M059J (cell line): ENCODE data around the gene SIGLEC5. TPM values are rescaled to one million over a fixed set of nuclear protein-coding genes. Genes with fewer than 3 reads are reported as not detected.
A peak's percentile ranks its signal among the peaks of the same experiment; 100 is the strongest.

Experiments
- DNase-seq: peaks from one replicate; pipeline ENCODE4 v3.0.0-alpha.2; 2012; ENCODE audit warnings: low read depth
- total RNA-seq: library from RNA; depleted of rRNA; stranded (reverse); fragments of >200 nt; shearing (Covaris generic); gene quantifications from 2 replicates; pipeline ENCODE4 v1.2.3, GENCODE V29; 2014; rRNA removed

SIGLEC5 gene
- total RNA-seq, 1 experiment from 2014 or later = not detected

DNA sequence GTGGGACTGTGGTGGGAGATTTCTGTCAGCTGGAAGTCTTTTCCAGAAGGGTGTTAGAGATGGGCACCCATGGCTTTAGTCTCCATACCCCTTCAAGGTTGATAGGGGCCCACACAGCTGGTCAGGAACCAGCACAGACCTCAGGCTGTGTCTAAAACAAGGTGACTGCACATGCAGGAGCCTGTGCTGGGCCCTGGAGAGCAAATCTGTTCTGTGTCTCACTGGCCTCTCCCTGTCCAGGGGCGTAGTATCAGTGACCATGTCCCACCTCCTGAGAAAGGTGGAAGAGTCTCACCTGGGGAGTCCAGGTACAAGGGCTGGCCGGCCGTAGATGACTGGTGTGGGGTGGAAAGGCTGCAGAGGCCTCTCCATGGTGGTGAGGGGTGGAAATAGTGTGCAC, 39.8 kb downstream of the SIGLEC5 start:
- DNase-seq = no peak

DNA sequence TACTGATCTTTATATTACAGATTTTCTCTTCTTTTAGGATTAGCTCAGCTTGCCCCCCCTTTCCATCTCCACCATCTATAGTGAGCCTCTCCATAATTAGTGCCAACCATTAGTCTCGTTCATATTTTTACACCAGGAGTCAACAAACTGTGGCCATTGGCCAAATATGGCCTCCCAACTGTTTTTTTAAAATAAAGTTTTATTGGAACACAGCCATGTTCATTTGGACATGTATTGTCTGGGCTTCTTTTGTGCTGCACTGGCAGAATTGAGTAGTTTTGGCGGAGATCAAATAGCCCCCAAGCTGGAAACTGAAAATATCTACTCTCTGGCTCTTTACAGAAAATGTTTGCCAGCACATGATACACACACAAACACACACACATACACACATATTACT, 40.7 kb downstream of the SIGLEC5 start:
- DNase-seq = no peak

DNA sequence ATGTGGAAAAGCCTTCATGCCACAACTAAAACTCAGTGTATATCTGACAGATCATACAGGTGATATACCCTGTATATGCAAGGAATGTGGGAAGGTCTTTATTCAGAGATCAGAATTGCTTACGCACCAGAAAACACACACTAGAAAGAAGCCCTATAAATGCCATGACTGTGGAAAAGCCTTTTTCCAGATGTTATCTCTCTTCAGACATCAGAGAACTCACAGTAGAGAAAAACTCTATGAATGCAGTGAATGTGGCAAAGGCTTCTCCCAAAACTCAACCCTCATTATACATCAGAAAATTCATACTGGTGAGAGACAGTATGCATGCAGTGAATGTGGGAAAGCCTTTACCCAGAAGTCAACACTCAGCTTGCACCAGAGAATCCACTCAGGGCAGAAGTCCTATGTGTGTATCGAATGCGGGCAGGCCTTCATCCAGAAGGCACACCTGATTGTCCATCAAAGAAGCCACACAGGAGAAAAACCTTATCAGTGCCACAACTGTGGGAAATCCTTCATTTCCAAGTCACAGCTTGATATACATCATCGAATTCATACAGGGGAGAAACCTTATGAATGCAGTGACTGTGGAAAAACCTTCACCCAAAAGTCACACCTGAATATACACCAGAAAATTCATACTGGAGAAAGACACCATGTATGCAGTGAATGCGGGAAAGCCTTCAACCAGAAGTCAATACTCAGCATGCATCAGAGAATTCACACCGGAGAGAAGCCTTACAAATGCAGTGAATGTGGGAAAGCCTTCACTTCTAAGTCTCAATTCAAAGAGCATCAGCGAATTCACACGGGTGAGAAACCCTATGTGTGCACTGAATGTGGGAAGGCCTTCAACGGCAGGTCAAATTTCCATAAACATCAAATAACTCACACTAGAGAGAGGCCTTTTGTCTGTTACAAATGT, 42.7 kb downstream of the SIGLEC5 start:
- DNase-seq = no peak

DNA sequence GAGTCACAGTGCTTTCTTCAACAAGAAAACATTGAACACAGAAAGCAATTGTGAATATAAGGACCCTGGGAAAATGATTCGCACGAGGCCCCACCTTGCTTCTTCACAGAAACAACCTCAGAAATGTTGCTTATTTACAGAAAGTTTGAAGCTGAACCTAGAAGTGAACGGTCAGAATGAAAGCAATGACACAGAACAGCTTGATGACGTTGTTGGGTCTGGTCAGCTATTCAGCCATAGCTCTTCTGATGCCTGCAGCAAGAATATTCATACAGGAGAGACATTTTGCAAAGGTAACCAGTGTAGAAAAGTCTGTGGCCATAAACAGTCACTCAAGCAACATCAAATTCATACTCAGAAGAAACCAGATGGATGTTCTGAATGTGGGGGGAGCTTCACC, 43.4 kb downstream of the SIGLEC5 start:
- no peak for DNase-seq

DNA sequence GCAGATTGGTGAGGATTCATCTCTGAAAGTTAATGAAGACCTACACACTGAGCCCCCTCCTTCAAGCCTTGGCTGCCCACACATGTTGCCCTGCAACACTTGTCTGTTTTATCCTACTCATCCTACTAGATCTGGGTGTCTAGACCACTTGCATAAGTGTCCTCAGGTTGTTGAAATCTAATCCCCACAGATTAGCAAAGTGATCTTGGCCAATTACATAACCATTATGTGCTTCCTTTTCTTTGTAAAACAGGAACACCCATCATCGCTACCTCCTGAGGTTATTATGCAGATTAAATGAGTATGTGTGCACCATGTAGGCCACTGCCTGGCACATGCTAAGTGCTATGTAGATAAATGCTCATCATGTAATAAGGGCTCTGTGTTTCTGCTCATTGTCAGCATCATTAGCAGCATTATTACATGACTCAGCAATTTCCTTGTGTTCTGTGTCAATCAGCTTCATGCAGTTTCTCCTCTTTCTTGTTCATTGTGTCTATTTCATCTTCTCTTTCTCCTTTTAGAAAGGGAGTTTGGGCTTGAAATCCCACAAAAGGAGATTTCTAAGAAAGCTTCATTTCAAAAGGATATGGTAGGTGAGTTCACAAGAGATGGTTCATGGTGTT, 44.0 kb downstream of the SIGLEC5 start:
- DNase-seq = no peak

DNA sequence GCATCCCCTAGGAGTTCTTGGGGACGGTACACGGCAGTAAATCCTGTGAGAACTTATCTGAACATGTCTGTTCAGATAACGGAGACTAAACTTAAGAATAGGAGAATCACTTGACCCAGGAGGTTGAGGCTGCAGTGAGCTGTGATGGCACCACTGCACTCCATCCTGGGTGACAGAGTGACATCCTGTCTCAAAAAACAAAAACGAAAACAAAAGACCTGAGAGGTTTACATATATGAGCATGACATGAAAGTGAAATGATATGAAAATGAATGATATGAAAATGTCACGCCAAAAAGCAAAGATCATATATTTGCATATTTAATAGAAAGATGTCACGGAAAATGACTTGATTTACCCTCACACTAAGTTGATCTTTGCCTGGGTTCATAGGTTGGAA, 53.4 kb downstream of the SIGLEC5 start:
- DNase-seq = no peak

DNA sequence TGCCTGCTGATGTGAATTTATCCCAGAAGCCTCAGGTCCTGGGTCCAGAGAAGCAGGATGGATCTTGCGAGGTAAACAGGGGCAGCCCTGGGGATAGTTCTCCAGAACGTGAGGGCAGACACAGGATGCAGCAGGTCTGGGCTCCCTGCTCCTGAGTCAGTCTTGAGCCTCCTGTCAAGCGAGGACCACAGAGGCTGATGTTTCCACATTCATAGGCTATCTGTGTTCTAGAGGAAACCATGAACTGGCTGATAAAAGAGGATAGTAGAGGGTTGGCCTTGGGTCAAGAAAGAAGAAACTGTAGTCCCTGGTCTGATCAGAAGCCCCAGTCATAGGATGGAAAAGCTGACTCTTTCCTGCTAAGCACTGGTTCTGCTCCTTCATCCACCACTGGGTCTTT, 56.9 kb downstream of the SIGLEC5 start:
- DNase-seq = peak; percentile 68

DNA sequence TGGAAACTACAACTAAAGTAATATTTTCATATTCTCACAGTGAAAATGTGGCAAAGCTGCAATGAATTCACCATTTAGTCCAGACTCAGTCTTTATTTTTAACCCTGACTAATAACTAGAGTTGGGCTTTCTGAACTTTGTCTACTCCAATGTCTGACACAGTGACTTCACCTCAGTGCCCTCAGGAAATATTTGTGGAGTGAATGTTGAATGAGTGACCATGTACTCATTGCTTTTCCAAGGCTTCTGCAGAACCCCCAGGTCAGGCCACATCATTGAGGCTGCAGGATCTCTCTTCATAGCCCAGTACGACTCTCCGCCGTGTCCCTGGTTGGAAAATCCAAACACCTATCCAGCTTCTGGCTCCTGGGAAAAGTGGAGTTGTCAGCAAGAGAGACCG, 57.3 kb downstream of the SIGLEC5 start:
- peak; percentile 96 for DNase-seq

DNA sequence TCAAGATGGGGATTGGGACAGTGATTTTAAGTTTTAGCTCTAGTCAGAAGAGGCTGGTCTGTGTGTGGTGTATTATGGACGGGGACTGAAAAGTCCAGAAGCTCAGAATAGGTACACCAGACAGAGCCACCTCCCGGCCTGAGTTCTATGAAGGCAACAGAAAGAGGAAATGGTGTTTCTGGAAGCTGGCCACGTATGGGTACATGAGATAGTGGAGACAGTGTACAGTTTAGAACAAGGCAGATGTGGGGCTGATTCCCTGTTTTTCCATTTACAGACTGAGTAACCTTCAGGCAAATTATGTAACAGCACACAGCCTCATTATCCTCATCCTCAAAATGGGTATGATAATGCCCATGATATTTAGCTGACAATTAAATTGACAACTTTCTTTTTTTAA, 57.8 kb downstream of the SIGLEC5 start:
- peak; percentile 64 for DNase-seq

DNA sequence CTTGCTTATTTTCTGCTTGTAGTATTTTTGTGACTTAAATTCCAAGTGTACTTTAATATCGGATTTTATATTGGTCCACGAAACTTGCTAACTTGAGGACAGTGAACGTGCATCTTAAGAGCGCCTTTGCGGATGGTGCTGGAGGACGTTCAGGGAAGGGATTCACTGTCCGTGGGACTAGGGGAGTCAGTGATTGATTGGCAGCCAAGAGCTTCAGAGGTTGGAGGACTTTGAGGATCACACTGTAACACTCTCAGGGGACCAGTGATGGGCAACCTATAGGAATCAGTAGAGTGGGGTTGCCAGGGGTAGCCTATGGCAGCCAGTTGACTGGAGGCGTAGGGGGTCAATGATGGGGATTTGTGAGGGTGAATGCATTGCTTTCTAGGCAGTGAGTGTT, 58.6 kb downstream of the SIGLEC5 start:
- no peak for DNase-seq

DNA sequence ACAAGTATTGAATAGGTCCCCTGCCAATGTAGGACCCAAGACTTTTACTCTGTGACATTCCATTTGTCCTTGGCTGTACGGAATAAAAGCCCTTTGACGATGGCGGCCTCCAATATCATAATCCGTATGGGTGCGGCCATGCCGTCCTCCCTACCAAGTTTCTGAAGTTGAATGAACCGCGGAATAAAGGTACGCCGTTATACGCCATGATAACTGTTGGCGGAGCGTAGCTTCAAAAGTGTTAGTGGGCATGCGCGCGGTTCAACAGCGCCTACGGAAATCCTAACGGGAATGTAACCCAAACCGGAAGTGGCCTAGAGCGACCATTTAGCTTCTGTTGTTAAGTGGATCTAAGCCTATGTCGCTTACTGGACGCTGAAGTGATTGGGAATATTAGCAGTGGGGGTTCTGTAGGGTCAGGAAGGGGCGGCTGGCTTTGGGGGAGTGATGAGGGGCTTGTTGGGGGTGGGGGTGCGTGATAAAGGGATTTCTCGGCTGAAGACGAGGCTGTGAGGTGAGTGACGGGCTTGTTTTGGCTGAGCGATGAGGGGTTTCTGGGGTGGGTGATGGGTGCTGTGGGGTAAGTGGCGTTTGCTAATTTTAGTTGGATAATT, 59.1 kb downstream of the SIGLEC5 start, which contains the start of gene ZNF175:
TSS of gene ZNF175 (plus strand) at position 322 of the 614 bp plus-strand sequence. CDS start 2,047 bp downstream, outside the sequence.
- peak; percentile 96 for DNase-seq

DNA sequence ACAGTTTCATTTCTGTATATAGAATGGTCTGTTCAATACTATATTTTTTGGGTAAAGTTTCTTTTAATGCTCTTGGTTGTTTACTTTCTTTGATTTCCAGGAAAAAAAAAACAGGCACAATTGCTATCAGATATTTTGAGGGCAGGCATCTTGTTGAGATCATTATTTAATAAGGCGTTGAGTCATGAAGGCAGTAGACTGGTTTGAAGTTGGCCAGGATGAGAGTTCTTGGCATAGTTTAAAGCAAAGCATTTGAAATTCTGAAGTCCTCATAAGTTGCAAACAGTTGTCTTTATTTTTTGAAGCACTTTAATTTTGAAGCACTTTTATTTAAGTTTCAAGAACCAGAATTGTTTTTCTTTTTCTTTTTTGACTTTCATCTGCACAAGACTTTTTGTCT, 61.7 kb downstream of the SIGLEC5 start:
- DNase-seq = peak; percentile 36

DNA sequence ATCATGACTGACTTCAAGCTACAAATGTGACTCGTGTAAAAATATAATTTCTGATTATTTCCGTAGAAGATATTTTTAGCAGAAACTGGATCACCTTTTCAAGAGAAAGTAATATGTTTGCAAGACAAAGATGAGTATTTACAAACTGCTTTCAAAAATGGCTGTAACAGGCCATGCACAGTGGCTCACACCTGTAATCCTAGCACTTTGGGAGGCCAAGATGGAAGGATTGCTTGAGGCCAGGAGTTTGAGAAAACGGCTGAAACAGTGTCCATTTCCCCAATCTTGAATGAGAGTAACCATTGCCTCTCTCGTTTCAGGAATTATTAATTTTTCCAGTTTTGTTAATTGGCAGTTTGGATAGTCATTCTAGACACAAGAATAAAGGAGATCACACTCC, 62.6 kb downstream of the SIGLEC5 start:
- no peak for DNase-seq

DNA sequence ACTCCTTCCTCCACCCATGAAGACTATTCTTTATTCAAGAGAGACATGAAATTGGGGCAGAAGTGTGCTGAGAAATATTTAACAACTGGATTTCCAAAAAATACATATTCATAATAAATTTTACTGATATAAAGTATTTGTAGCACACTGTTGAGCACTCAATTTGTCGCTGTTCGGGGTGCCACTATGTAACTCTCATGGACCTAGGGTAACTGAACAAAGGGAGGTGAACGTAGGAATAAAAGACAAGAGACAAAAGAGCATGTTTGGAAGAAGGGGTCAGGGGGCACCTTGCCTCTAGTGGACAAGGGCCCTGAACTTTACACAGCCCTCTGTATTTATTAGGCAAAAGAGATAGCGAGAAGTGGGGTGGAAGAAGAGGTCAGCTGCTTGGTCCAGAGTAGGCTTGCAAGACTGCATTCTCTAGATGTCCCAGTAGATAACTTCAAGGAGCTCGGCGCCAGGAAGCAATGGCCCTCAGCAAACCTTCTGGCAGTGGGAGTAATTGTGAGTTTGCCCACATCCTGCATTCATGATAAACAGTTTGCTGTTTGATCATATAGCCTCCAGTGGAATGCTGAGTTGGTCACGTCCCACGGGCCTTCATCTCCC, 63.6 kb downstream of the SIGLEC5 start:
- DNase-seq = peak; percentile 28

DNA sequence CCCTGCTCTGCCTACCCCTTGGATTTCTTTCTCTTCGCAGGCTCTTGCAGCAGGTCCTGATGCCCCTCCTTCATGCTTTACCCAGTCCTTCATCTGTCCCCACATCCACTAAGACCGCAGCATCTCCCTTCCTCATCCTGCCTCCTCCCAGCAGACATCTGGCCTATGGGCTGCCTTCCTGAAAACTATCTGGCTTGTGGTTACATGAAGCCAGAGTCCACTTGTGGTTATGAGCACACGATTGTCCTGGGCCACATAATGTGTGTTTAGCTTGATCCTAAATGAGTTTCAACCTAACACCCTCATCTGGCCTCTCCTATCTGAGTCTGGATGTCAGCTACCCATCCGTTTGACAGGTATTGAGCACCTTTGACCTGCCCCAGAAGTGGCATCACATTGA, 64.6 kb downstream of the SIGLEC5 start:
- peak; percentile 26 for DNase-seq

DNA sequence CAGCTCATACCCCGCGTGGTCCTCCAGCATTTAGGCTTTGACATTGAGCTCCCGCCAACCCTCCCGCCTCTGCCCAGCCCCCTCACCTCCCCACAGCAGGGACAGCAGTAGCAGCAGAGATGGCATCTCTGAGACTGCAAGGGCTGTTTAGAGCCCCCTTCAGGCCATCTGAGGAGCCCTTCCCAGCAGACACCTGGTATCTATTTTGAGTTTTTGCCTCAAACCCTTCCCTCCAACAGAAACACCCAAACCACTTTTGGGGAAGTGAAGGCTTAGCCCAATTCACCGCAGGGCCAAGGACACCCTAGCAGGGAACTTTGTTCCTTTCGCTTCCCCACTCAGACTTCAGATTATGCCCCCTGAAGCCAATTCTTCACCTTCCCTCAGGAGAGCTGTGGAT, 65.4 kb downstream of the SIGLEC5 start:
- DNase-seq = no peak

Other genes starting within 250 kb of the SIGLEC5 start
- gene LIM2, start 242.4 kb downstream of the SIGLEC5 start, total RNA-seq = not detected in 2 replicates
- gene C19orf84, start 239.8 kb downstream of the SIGLEC5 start, total RNA-seq = not detected in 2 replicates
- gene SIGLEC10, start 212.8 kb downstream of the SIGLEC5 start, total RNA-seq = not detected in 2 replicates
- not detected in 2 replicates for gene SIGLEC8, start 171.9 kb downstream of the SIGLEC5 start, total RNA-seq
- gene CEACAM18, start 151.9 kb downstream of the SIGLEC5 start, total RNA-seq = not detected in 2 replicates
- not detected in 2 replicates for gene SIGLEC12, start 128.6 kb downstream of the SIGLEC5 start, total RNA-seq
- gene SIGLEC6, start 98.7 kb downstream of the SIGLEC5 start, total RNA-seq = not detected in 2 replicates
- gene ZNF175, start 59.1 kb downstream of the SIGLEC5 start, total RNA-seq = 4.5 and 7.1 TPM in 2 replicates
- gene SIGLEC14, start 16.4 kb upstream of the SIGLEC5 start, total RNA-seq = not detected in 2 replicates
- gene SPACA6, start 62.9 kb upstream of the SIGLEC5 start, total RNA-seq = 4.1 and 13.7 TPM in 2 replicates
- not detected in 2 replicates for gene HAS1, start 93.6 kb upstream of the SIGLEC5 start, total RNA-seq
- 3.6 and 3.8 TPM in 2 replicates for gene FPR1, start 121.5 kb upstream of the SIGLEC5 start, total RNA-seq
- gene FPR2, start 130.8 kb upstream of the SIGLEC5 start, total RNA-seq = not detected in 2 replicates
- 0.10 and 0.22 TPM in 2 replicates for gene FPR3, start 164.8 kb upstream of the SIGLEC5 start, total RNA-seq